OCI-LY1 (cell line): ENCODE results near the gene DNAAF8.

ENCODE experiments used
- H2AFZ ChIP-seq: fragments of 200-600 bp; sonication (generic), shearing (Covaris generic); 2 replicates; pipeline ENCODE4 v1.6.0; 2014; ENCODE audit warnings: antibody characterized with exemption, mild to moderate bottlenecking, low read length
- H3F3A ChIP-seq: fragments of 200-600 bp; sonication (generic), shearing (Covaris generic); 2 replicates; pipeline ENCODE4 v1.6.0; 2014; ENCODE audit warnings: mild to moderate bottlenecking, antibody characterized with exemption, low read length, moderate library complexity; ENCODE audit not compliant: insufficient read depth
- H3K27ac ChIP-seq: fragments of 200-600 bp; sonication (generic); 2 replicates; pipeline ENCODE4 v1.5.1; 2014; ENCODE audit warnings: low read length, mixed run types, mild to moderate bottlenecking, low read depth; ENCODE audit not compliant: poor library complexity, severe bottlenecking
- H3K27me3 ChIP-seq: fragments of 200-600 bp; sonication (generic); 2 replicates; pipeline ENCODE4 v1.6.0; 2014; ENCODE audit warnings: antibody characterized with exemption, mild to moderate bottlenecking, low read length, moderate library complexity; ENCODE audit not compliant: insufficient read depth
- H3K36me3 ChIP-seq: fragments of 200-600 bp; sonication (generic); 2 replicates; pipeline ENCODE4 v1.6.1; 2014; ENCODE audit warnings: mild to moderate bottlenecking, antibody characterized with exemption, low read length, moderate library complexity, mixed read lengths; ENCODE audit not compliant: insufficient read depth
- H3K4me1 ChIP-seq: fragments of 200-600 bp; sonication (generic); 2 replicates; pipeline ENCODE4 v1.5.1; 2014; ENCODE audit warnings: mild to moderate bottlenecking, low read length, moderate library complexity; ENCODE audit not compliant: insufficient read depth, severe bottlenecking
- H3K4me2 ChIP-seq: fragments of 200-600 bp; sonication (generic), shearing (Covaris generic); 2 replicates; pipeline ENCODE4 v1.6.1; 2014; ENCODE audit warnings: low read length
- H3K4me3 ChIP-seq: fragments of 200-600 bp; sonication (generic); 2 replicates; pipeline ENCODE4 v1.5.1; 2014; ENCODE audit warnings: low read length, low read depth, mild to moderate bottlenecking, mixed read lengths; ENCODE audit not compliant: poor library complexity, severe bottlenecking
- H3K79me2 ChIP-seq: fragments of 200-600 bp; shearing (Covaris generic); 2 replicates; pipeline ENCODE4 v1.6.1; 2016; ENCODE audit warnings: mixed run types, low read length, mixed read lengths; ENCODE audit not compliant: insufficient read depth
- H3K9ac ChIP-seq: fragments of 200-600 bp; sonication (generic), shearing (Covaris generic); 2 replicates; pipeline ENCODE4 v1.6.1; 2014; ENCODE audit warnings: mild to moderate bottlenecking, low read length, mixed read lengths
- H3K9me2 ChIP-seq: fragments of 200-600 bp; sonication (generic), shearing (Covaris generic); 2 replicates; pipeline ENCODE4 v1.6.1; 2014; ENCODE audit warnings: low read depth, mild to moderate bottlenecking, low read length, mixed read lengths
- H3K9me3 ChIP-seq: fragments of 200-600 bp; shearing (Covaris generic); 2 replicates; pipeline ENCODE4 v1.6.1; 2014; ENCODE audit warnings: low read length, mixed read lengths
- H4K20me1 ChIP-seq: fragments of 200-600 bp; sonication (generic), shearing (Covaris generic); 2 replicates; pipeline ENCODE4 v1.6.0; 2016; ENCODE audit warnings: mild to moderate bottlenecking, low read length; ENCODE audit not compliant: insufficient read depth
- EZH2 ChIP-seq: fragments of 200-600 bp; sonication (generic), shearing (Covaris generic); IDR thresholded peaks from 2 replicates; pipeline ENCODE4 v1.8.0; 2017; ENCODE audit warnings: borderline replicate concordance, mixed run types, mild to moderate bottlenecking, antibody characterized with exemption, low read length, moderate library complexity, mixed read lengths
- TF ChIP-seq, protein P1 (sequence below): fragments of 200-600 bp; sonication (generic), shearing (Covaris generic); IDR thresholded peaks from 2 replicates; pipeline ENCODE4 v1.5.1; 2017; ENCODE audit warnings: mild to moderate bottlenecking, antibody characterized with exemption, low read length, moderate library complexity, mixed read lengths

DNAAF8 gene

DNA sequence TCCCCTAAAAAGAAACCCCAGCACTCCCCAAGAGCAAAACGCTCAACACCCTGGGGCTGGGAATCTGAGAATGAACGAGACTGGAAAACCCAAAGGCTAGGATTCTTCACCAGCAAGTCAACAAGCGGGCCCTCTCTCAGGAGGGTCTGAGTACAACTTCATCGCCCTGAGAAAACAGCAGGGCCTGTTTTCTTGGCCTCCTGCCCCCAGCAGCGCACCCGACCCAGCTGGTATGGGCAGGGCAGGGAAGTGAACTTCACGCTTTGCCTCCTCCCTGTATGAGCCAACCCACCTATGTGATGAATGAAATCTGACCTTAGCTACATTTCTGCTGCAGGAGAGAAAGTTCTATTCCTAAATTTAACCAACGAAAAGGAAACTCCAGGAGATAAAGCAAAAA, 29.8 kb upstream of the DNAAF8 start:
- peaks cover 3% of the 10 kb centered on the region for H3K4me1 ChIP-seq
- H3K4me2 ChIP-seq, result no peak overlapping the region
- H3K9me3 ChIP-seq, result no peaks in the 10 kb centered on the region
- TF ChIP-seq, protein P1, sequence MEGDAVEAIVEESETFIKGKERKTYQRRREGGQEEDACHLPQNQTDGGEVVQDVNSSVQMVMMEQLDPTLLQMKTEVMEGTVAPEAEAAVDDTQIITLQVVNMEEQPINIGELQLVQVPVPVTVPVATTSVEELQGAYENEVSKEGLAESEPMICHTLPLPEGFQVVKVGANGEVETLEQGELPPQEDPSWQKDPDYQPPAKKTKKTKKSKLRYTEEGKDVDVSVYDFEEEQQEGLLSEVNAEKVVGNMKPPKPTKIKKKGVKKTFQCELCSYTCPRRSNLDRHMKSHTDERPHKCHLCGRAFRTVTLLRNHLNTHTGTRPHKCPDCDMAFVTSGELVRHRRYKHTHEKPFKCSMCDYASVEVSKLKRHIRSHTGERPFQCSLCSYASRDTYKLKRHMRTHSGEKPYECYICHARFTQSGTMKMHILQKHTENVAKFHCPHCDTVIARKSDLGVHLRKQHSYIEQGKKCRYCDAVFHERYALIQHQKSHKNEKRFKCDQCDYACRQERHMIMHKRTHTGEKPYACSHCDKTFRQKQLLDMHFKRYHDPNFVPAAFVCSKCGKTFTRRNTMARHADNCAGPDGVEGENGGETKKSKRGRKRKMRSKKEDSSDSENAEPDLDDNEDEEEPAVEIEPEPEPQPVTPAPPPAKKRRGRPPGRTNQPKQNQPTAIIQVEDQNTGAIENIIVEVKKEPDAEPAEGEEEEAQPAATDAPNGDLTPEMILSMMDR, result no peak
- no peak for TF ChIP-seq EZH2
- H4K20me1 ChIP-seq, result no peaks in the 10 kb centered on the region
- H3K9me2 ChIP-seq, result no peaks in the 10 kb centered on the region
- no peak overlapping the region for H3K9ac ChIP-seq
- peaks cover 34% of the 10 kb centered on the region; the same call in 1 of the 2 replicates for H3K36me3 ChIP-seq
- H3K4me3 ChIP-seq, result no peak overlapping the region
- no peak overlapping the region for H2AFZ ChIP-seq
- no peak overlapping the region for H3K27ac ChIP-seq
- no peaks in the 10 kb centered on the region for H3F3A ChIP-seq
- H3K79me2 ChIP-seq, result no peaks in the 10 kb centered on the region
- H3K27me3 ChIP-seq, result no peaks in the 10 kb centered on the region

DNA sequence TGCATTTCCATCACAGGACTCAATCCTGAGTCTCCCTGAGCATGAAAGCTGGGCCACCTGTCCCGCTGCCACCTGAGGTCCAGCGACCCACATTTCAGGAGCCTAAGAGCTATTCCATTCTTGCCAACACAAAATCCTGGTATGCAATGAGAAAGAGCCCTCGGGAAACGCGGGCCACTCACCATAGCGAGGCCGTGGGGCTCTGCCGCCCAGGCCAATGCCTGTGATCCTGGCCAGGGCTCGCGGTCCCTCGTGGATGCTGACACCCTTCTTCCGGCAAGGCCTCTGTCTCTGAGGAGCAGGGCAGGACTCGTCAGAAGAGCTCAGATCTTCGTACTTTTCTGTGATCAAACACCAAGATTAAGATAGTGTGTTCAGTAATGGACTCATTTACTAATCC, 29.4 kb upstream of the DNAAF8 start:
- H3K27me3 ChIP-seq, result no peaks in the 10 kb centered on the region
- H3F3A ChIP-seq, result no peaks in the 10 kb centered on the region
- H3K9me3 ChIP-seq, result no peaks in the 10 kb centered on the region
- TF ChIP-seq EZH2, result no peak
- TF ChIP-seq, protein P1, result no peak
- no peaks in the 10 kb centered on the region for H4K20me1 ChIP-seq
- H3K9ac ChIP-seq, result no peak overlapping the region
- no peak overlapping the region for H3K4me3 ChIP-seq
- no peaks in the 10 kb centered on the region for H3K9me2 ChIP-seq
- H3K4me2 ChIP-seq, result no peak overlapping the region
- no peak overlapping the region for H2AFZ ChIP-seq
- H3K4me1 ChIP-seq, result peaks cover 3% of the 10 kb centered on the region
- no peaks in the 10 kb centered on the region for H3K79me2 ChIP-seq
- H3K27ac ChIP-seq, result no peak overlapping the region
- peaks cover 32% of the 10 kb centered on the region; the same call in 1 of the 2 replicates for H3K36me3 ChIP-seq

DNA sequence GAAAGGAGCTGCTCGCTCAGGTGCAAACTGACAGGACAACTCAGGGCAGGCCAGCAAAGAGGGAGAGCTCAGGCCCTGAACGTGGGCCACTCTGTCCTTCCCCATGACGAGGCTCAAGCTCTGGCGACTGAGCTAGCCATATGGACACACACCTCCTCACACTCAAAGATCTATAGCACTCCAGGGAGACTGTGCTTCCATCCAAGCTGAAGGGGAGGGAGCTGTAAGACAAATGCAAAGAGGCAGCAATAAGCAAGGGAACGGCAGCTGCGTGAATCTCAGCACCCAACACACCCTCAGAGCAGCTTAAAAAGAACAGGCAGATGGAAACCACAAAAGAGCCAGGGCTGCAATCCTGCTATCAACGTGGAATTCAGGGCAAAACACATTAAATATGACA, 27.5 kb upstream of the DNAAF8 start:
- H4K20me1 ChIP-seq, result no peaks in the 10 kb centered on the region
- H3K79me2 ChIP-seq, result no peaks in the 10 kb centered on the region
- H2AFZ ChIP-seq, result no peak overlapping the region
- H3K27me3 ChIP-seq, result no peaks in the 10 kb centered on the region
- no peaks in the 10 kb centered on the region for H3K9me3 ChIP-seq
- TF ChIP-seq, protein P1, result no peak
- no peak for TF ChIP-seq EZH2
- H3K27ac ChIP-seq, result no peak overlapping the region
- no peak overlapping the region for H3K9ac ChIP-seq
- H3K9me2 ChIP-seq, result no peaks in the 10 kb centered on the region
- no peak overlapping the region for H3K4me3 ChIP-seq
- H3K4me2 ChIP-seq, result no peak overlapping the region
- H3F3A ChIP-seq, result no peaks in the 10 kb centered on the region
- peaks cover 23% of the 10 kb centered on the region; the same call in 1 of the 2 replicates for H3K36me3 ChIP-seq
- H3K4me1 ChIP-seq, result peaks cover 3% of the 10 kb centered on the region
